ENCODE measurements around the gene SLC25A38.

GRCh38 chr3:39446444-39446843 is 63.3 kb downstream of the SLC25A38 start:
- no peak for TF ChIP-seq CTCF (IDR thresholded peaks at IDR 0.05)
- TF ChIP-seq POLR2A (IDR thresholded peaks at IDR 0.05), result no peak
- TF ChIP-seq POLR2AphosphoS5 (IDR thresholded peaks at IDR 0.05; ENCODE audit: insufficient read depth in 1 of 2, low read depth in 1 of 2), result no peak

Data from vagina (tissue), 2 donors.